ENCODE data around the gene STPG3. TPM values are rescaled to one million over a fixed set of nuclear protein-coding genes. Genes with fewer than 3 reads are reported as not detected.

Gene STPG3
- total RNA-seq, 1 donor from 2014 or later: not detected

- Histone ChIP-seq H3K4me3 (no peak overlapping the region), H3K36me3 (no peaks in the 10 kb centered on the region), H3K9me3 (no peaks in the 10 kb centered on the region), H3K4me1 (peaks cover 5% of the 10 kb centered on the region), H3K27ac (no peak overlapping the region), H3K27me3 (no peaks in the 10 kb centered on the region)
- ATAC-seq (no peak), DNase-seq (no peak)
- TF ChIP-seq CTCF (IDR thresholded peaks at IDR 0.05): no peak
- intact Hi-C loops (cut with DNase I): no loop called here
Observed at GRCh38 chr9:137211532-137211931, 39.6 kb upstream of the STPG3 start.

GRCh38 chr9:137212520-137212919 is 38.6 kb upstream of the STPG3 start:
- no peak overlapping the region for H3K27ac ChIP-seq
- H3K9me3 ChIP-seq: no peaks in the 10 kb centered on the region
- no peak for DNase-seq
- intact Hi-C loops (cut with DNase I): no loop called here
- ATAC-seq: no peak
- no peaks in the 10 kb centered on the region for H3K27me3 ChIP-seq
- no peak overlapping the region for H3K4me3 ChIP-seq
- no peaks in the 10 kb centered on the region for H3K4me1 ChIP-seq
- no peaks in the 10 kb centered on the region for H3K36me3 ChIP-seq
- no peak for TF ChIP-seq CTCF (IDR thresholded peaks at IDR 0.05)

GRCh38 chr9:137213160-137214060 is 37.7 kb upstream of the STPG3 start:
- H3K4me3 ChIP-seq: no peak overlapping the region
- no peak for DNase-seq
- intact Hi-C loops (cut with DNase I): no loop called here
- no peak overlapping the region for H3K27ac ChIP-seq
- no peak for TF ChIP-seq CTCF (IDR thresholded peaks at IDR 0.05)
- H3K4me1 ChIP-seq: no peaks in the 10 kb centered on the region
- H3K27me3 ChIP-seq: no peaks in the 10 kb centered on the region
- H3K36me3 ChIP-seq: no peaks in the 10 kb centered on the region
- no peaks in the 10 kb centered on the region for H3K9me3 ChIP-seq
- ATAC-seq: no peak

- ATAC-seq: no peak
- H3K36me3 ChIP-seq: no peaks in the 10 kb centered on the region
- DNase-seq: no peak
- H3K9me3 ChIP-seq: no peaks in the 10 kb centered on the region
- no peak for TF ChIP-seq CTCF (IDR thresholded peaks at IDR 0.05)
- H3K4me3 ChIP-seq: no peak overlapping the region
- H3K27ac ChIP-seq: no peak overlapping the region
- intact Hi-C loops (cut with DNase I): no loop called here
- no peaks in the 10 kb centered on the region for H3K4me1 ChIP-seq
- no peaks in the 10 kb centered on the region for H3K27me3 ChIP-seq
Observed at GRCh38 chr9:137214620-137215019, 36.5 kb upstream of the STPG3 start.

- no peak for ATAC-seq
- intact Hi-C loops (cut with DNase I): no loop called here
- TF ChIP-seq CTCF (IDR thresholded peaks at IDR 0.05): no peak
Observed at GRCh38 chr9:137215196-137215986, 35.7 kb upstream of the STPG3 start.

More at GRCh38 chr9:137215196-137215986, 35.7 kb upstream of the STPG3 start:
- Histone ChIP-seq H3K27me3 (no peaks in the 10 kb centered on the region), H3K36me3 (no peaks in the 10 kb centered on the region), H3K27ac (no peak overlapping the region), H3K4me3 (no peak overlapping the region), H3K9me3 (no peaks in the 10 kb centered on the region), H3K4me1 (no peaks in the 10 kb centered on the region)
- no peak for DNase-seq

Data from upper lobe of right lung (tissue), 1 donor.